ENCODE measurements around the gene GABRR3.

The GABRR3 gene

DNA sequence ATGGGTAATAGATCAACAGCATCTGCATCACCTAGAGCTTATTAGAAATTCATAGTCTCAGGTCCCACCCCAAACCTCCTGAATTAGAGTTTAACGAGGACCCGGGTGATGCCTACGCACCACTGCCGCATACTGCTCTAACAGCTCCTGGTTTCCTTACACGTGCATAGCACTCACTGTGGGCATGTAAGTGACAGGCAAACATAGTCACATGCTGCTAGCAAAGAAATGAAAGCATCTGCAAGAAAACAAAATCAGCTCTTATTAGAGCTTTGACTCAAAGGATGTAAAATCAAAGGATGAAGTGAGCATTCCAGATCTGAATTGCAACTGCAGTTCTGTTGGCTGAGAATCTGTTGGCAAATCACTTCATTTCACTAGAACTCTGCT, 43.8 kb downstream of the GABRR3 start:
- in situ Hi-C loops (cut with MboI; ENCODE audit: low sequenced_read_pairs), result no loop called here
- Histone ChIP-seq H3K27me3 (ENCODE audit: low read depth) (no peaks in the 10 kb centered on the region), H3K4me3 (no peak overlapping the region), H3K9me3 (no peaks in the 10 kb centered on the region), H3K4me1 (no peaks in the 10 kb centered on the region), H3K36me3 (replicated peaks) (no peaks in the 10 kb centered on the region)
- DNase-seq (ENCODE audit: low spot score in 2 of 2), result no peak

- Histone ChIP-seq H3K4me3 (no peak overlapping the region), H3K36me3 (replicated peaks) (no peaks in the 10 kb centered on the region), H3K9me3 (no peaks in the 10 kb centered on the region), H3K4me1 (no peaks in the 10 kb centered on the region), H3K27me3 (ENCODE audit: low read depth) (no peaks in the 10 kb centered on the region)
- in situ Hi-C loops (cut with MboI; ENCODE audit: low sequenced_read_pairs), result no loop called here
- DNase-seq (ENCODE audit: low spot score in 2 of 2), result no peak
Observed at GRCh38 chr3:97990624-97991292, 44.4 kb downstream of the GABRR3 start.

- in situ Hi-C loops (cut with MboI; ENCODE audit: low sequenced_read_pairs), result no loop called here
- no peak for DNase-seq (ENCODE audit: low spot score in 2 of 2)
Observed at GRCh38 chr3:97988784-97989568, 46.1 kb downstream of the GABRR3 start.

GRCh38 chr3:97987306-97987705, 47.8 kb downstream of the GABRR3 start:
- Histone ChIP-seq H3K36me3 (replicated peaks) (no peaks in the 10 kb centered on the region), H3K4me3 (no peak overlapping the region), H3K27me3 (ENCODE audit: low read depth) (no peaks in the 10 kb centered on the region), H3K4me1 (peaks cover 3% of the 10 kb centered on the region; the same call in 1 of the 2 replicates), H3K9me3 (no peaks in the 10 kb centered on the region)
- in situ Hi-C loops (cut with MboI; ENCODE audit: low sequenced_read_pairs), result no loop called here
- DNase-seq (ENCODE audit: low spot score in 2 of 2), result no peak

More at GRCh38 chr3:97988784-97989568, 46.1 kb downstream of the GABRR3 start:
- Histone ChIP-seq H3K9me3 (no peaks in the 10 kb centered on the region), H3K4me1 (no peaks in the 10 kb centered on the region), H3K27me3 (ENCODE audit: low read depth) (no peaks in the 10 kb centered on the region), H3K36me3 (replicated peaks) (no peaks in the 10 kb centered on the region), H3K4me3 (no peak overlapping the region)

GRCh38 chr3:97983933-97984491, 51.1 kb downstream of the GABRR3 start:
- in situ Hi-C loops (cut with MboI; ENCODE audit: low sequenced_read_pairs), result no loop called here
- DNase-seq (ENCODE audit: low spot score in 2 of 2), result no peak

DNA sequence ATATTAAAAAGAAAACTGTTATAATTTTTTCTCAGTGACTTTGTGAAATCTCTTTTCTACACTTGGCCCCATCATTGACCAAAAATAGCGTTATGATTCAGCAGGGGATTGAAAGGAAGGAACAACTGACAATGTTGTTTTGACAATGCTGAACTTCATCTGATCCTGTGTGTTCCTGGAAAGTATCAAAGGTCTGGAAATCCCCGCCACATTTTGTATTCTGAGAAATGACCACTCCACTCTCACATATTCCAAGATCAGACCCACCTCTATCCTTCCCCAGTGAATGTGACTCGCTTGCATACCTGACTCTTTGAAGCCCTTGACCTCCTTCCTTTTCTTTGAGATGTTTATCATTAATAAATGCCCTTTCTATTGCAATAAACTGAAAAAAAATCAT, 53.2 kb downstream of the GABRR3 start:
- H3K27me3 ChIP-seq (ENCODE audit: low read depth), result no peaks in the 10 kb centered on the region
- in situ Hi-C loops (cut with MboI; ENCODE audit: low sequenced_read_pairs), result no loop called here

More at GRCh38 chr3:97983933-97984491, 51.1 kb downstream of the GABRR3 start:
- no peaks in the 10 kb centered on the region for H3K9me3 ChIP-seq
- H3K4me1 ChIP-seq, result peaks cover 3% of the 10 kb centered on the region
- H3K27me3 ChIP-seq (ENCODE audit: low read depth), result no peaks in the 10 kb centered on the region
- H3K4me3 ChIP-seq, result no peak overlapping the region
- H3K36me3 ChIP-seq (replicated peaks), result no peaks in the 10 kb centered on the region

GRCh38 chr3:97979610-97980009, 55.5 kb downstream of the GABRR3 start:
- no peak for DNase-seq (ENCODE audit: low spot score in 2 of 2)
- no peak overlapping the region for H3K4me3 ChIP-seq
- in situ Hi-C loops (cut with MboI; ENCODE audit: low sequenced_read_pairs), result no loop called here

More for the DNA sequence above, 53.2 kb downstream of the GABRR3 start:
- no peak for DNase-seq (ENCODE audit: low spot score in 2 of 2)
- no peaks in the 10 kb centered on the region for H3K36me3 ChIP-seq (replicated peaks)
- no peaks in the 10 kb centered on the region for H3K9me3 ChIP-seq
- H3K4me1 ChIP-seq, result peaks cover 16% of the 10 kb centered on the region
- no peak overlapping the region for H3K4me3 ChIP-seq

DNA sequence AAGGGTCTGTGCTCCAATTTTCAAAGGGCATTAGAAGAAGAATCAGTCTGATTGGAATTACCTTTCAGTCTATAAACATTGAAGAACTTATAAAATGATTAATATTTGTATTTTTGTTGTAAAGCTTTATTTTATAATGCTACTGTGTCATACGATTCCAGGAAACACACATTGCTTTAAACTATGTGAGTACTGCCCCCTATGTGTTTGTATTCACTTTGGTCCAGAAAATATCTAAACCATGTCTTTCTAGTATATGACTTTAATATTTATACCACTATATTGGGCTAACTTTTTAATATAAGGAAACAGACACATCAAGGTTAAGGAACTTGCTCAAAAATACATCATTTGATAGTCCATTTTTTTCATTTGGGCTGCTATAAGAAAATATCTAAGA, 59.6 kb downstream of the GABRR3 start:
- in situ Hi-C loops (cut with MboI; ENCODE audit: low sequenced_read_pairs), result no loop called here
- no peak overlapping the region for H3K4me3 ChIP-seq
- no peak for DNase-seq (ENCODE audit: low spot score in 2 of 2)
- no peaks in the 10 kb centered on the region for H3K9me3 ChIP-seq
- no peaks in the 10 kb centered on the region for H3K36me3 ChIP-seq (replicated peaks)
- peaks cover 22% of the 10 kb centered on the region for H3K4me1 ChIP-seq
- H3K27me3 ChIP-seq (ENCODE audit: low read depth), result no peaks in the 10 kb centered on the region

More at GRCh38 chr3:97979610-97980009, 55.5 kb downstream of the GABRR3 start:
- Histone ChIP-seq H3K27me3 (ENCODE audit: low read depth) (no peaks in the 10 kb centered on the region), H3K9me3 (no peaks in the 10 kb centered on the region), H3K4me1 (peaks cover 22% of the 10 kb centered on the region), H3K36me3 (replicated peaks) (no peaks in the 10 kb centered on the region)

DNA sequence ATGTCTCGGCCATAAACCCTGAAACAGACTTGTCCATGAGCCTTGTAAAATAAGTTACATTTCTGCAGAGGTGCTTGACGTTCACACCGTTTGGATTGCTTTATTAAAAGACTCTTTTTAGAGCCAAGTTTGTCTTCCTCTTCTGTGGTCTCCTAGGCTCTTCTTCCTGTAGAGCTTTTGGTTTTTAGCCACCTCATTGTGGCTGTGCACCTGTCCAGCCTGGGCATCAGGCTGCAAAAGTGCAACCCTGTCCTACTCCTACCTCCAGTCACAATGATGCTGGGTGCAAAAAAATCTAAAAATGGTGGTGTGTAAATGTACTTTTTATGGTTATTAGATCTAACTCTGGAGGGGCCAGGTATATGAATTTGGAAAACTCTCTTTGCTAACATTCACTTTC, 60.1 kb downstream of the GABRR3 start:
- Histone ChIP-seq H3K4me3 (no peak overlapping the region), H3K27me3 (ENCODE audit: low read depth) (no peaks in the 10 kb centered on the region), H3K9me3 (no peaks in the 10 kb centered on the region), H3K36me3 (replicated peaks) (no peaks in the 10 kb centered on the region), H3K4me1 (peaks cover 27% of the 10 kb centered on the region)
- DNase-seq (ENCODE audit: low spot score in 2 of 2), result no peak
- in situ Hi-C loops (cut with MboI; ENCODE audit: low sequenced_read_pairs), result no loop called here

GRCh38 chr3:97972976-97973375, 62.1 kb downstream of the GABRR3 start:
- Histone ChIP-seq H3K9me3 (no peaks in the 10 kb centered on the region), H3K4me3 (peak overlapping the region; percentile 50; the same call in 1 of the 2 replicates), H3K4me1 (peaks cover 26% of the 10 kb centered on the region), H3K36me3 (replicated peaks) (no peaks in the 10 kb centered on the region; the same call in 1 of the 2 replicates), H3K27me3 (ENCODE audit: low read depth) (no peaks in the 10 kb centered on the region)
- no peak for DNase-seq (ENCODE audit: low spot score in 2 of 2)
- in situ Hi-C loops (cut with MboI; ENCODE audit: low sequenced_read_pairs), result no loop called here

DNA sequence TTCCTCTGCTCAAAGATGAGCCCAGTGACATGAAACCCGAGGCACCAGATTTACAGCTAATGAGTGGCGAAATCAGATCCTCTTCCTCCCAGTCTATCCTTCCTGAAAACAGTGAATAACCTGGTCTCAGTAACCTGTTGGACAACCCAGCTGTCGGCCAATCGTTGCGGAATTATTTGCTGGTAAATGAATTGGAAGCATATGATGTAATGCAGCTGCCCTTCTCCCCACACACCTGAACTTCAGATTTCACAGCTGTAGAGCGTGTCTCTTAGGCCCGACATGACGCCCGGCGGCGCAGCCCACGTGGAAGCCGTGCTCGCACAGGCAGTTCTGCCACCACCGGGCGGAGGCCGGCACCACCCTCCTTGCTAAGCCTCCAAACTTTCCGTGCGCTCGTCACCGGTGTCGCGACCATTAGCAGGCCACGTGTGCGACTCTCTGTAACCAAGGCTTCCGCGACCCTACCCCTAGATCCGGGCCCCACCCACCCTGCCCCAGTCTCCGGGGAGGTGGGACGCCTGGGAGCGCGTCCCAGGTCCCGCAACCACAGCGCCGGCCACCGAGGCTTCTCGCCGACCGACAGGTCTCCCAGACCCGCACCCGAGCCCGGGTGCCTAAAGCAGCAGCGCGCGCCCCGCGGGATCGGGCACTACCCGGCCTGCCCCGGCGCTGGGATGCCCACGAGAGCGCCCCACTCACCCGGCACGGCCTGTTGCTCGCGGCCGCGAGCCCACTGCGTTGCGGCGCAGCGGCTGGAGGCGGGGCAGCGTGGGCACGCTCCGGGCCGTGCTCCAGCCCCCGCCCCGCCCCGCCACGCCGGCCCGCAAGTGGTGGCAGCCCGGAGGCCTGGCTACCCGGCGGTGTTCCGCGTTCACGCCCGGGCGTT, 63.2 kb downstream of the GABRR3 start, which contains the start of gene RIOX2:
RIOX2 (minus strand) TSS at position 753 of the 889 bp plus-strand sequence. CDS start 4,838 bp downstream, outside the sequence.
- H3K27me3 ChIP-seq (ENCODE audit: low read depth), result no peaks in the 10 kb centered on the region
- H3K36me3 ChIP-seq (replicated peaks), result peaks cover under 1% of the 10 kb centered on the region
- in situ Hi-C loops (cut with MboI; ENCODE audit: low sequenced_read_pairs), result no loop called here
- peaks cover 24% of the 10 kb centered on the region for H3K4me1 ChIP-seq
- DNase-seq (ENCODE audit: low spot score in 2 of 2), result peak; percentile 49 to 78
- no peaks in the 10 kb centered on the region for H3K9me3 ChIP-seq
- peak within 1 kb of the TSS; percentile 50 for H3K4me3 ChIP-seq

DNA sequence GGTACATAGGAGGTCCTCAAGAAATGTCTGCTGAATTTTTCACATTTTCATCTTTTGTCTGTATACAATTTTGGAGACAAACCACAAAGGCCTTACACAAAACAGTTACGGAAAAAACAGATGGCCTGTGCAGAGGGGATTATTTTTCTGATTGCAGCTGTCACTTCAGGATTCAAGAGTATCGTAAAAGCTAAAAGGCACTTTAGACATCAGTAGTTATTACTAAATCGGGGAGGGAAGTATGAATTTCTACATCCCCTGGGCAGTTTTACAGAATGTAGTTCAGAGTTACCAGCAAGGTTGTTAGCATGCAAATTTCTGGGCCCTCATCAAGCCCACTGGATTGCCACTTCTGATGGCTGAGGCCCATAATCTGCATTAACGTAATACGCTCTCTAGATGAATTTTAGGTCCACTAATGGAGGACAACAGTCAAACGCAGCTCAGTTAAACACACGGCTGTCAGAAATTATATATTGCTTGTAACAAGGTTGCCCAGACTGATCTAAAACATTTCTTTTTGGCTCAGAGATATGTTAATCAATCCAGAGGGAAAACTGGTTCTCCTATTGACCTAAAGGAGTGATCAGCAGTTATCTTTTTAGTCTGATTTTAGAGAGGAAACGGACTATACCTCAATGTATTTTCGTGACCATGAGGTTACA, 64.0 kb downstream of the GABRR3 start:
- H3K36me3 ChIP-seq (replicated peaks), result peaks cover 9% of the 10 kb centered on the region
- no peaks in the 10 kb centered on the region for H3K27me3 ChIP-seq (ENCODE audit: low read depth)
- H3K4me1 ChIP-seq, result peaks cover 19% of the 10 kb centered on the region
- peak overlapping the region; percentile 50 for H3K4me3 ChIP-seq
- no peaks in the 10 kb centered on the region for H3K9me3 ChIP-seq
- DNase-seq (ENCODE audit: low spot score in 2 of 2), result peak in 1 of 2 experiments; percentile 18
- in situ Hi-C loops (cut with MboI; ENCODE audit: low sequenced_read_pairs), result no loop called here

- no peaks in the 10 kb centered on the region for H3K9me3 ChIP-seq
- H3K27me3 ChIP-seq (ENCODE audit: low read depth), result no peaks in the 10 kb centered on the region
- no peak for DNase-seq (ENCODE audit: low spot score in 2 of 2)
- in situ Hi-C loops (cut with MboI; ENCODE audit: low sequenced_read_pairs), result no loop called here
- peaks cover 15% of the 10 kb centered on the region for H3K36me3 ChIP-seq (replicated peaks)
- H3K4me3 ChIP-seq, result peak overlapping the region; percentile 50; the same call in 1 of the 2 replicates
- peaks cover 18% of the 10 kb centered on the region for H3K4me1 ChIP-seq
Observed at GRCh38 chr3:97970156-97970555, 65.0 kb downstream of the GABRR3 start.

All from HAP-1 (cell line).